ENCODE data around the gene TUT7.
"Not testable (repeated sequence)": the region's sequence is repeated elsewhere in the genome, so short reads cannot be mapped to it uniquely, and the experiment has no call there.

TUT7 gene

DNA sequence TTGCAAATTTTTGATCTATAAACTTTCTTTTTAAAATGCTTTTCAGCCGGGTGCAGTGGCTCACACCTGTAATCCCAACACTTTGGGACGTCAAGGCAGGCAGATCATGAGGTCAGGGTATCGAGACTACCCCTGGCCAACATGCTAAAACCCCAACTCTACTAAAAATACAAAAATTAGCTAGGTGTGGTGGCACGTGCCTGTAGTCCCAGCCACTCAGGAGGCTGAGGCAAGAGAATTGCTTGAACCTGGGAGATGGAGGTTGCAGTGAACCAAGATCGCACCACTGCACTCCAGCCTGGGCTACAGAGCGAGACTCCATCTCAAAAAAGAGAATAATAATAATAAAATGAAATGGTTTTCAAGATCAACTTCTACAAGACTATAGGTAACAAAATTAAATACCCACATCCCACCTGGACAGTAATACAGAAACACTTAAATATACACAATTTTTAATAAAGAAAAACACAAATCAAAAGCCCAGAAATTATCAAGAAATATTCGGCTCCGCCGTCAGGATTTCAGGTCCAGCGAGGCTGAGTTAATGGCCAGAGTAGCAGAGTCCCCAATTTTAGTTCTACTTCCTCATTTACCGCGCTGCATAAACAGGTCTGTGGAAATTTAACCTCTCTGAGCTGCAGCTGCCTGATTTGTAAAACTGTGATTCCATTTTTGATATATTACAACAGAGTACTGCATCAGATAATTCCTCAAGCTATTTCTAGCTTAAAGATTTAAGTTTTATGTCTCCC, 4.0 kb downstream of the TUT7 start:
- no peak for DNase-seq

DNA sequence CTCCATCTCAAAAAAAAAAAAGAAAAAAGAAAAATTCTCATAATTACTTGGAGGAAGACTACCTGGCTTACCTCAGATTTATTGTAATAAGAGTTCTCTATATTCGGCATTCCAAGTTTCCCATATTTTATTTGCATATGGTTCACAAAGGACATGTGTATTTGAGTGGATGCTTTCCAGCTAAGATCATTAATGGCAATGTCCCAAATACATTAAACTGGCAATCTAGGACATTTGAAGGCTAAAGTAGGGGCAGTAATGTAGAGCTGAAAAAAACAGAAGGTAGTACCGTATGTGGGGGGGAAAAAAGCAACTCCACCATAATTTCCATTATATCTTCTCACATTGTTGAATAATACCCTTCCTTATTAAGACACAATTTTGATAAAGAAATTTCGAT, 4.9 kb downstream of the TUT7 start:
- no peak for DNase-seq

DNA sequence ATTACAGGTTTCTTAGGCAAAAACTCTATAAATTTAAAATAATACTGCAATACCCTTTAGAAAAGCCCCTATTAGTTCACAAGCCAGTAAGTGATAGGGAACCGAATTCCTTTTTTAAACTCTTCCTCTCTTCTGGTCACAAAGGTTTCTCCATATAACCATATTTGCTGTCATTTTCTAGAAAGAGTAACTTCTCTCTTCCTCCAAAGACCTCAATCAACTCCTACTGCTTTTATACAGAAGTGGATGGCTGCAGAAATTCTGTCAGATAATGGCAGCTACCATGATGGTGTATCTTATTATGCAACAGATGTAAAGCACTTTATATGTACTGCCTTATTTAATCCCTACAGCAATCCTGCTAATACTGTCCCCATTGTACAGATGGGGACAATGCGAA, 6.2 kb downstream of the TUT7 start:
- no peak for DNase-seq

DNA sequence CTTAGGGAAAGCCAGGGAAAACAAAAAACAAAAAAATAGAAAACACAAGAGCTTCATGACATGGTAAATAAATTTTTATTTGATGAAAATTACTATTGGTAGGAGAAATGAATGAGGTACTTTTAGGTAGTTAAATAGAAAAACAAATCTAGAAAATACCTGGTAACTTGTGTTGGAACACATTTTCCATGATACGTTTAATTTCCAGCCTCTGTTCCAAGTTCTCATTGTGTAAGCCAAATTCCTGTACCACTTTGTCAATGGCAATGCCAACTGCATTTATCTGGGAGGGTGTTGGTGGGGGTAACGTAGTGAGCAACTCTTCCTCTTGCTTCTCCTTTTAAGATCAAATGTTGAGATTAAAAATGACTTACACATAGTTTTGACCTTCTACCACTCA, 9.4 kb downstream of the TUT7 start:
- no peak for DNase-seq

DNA sequence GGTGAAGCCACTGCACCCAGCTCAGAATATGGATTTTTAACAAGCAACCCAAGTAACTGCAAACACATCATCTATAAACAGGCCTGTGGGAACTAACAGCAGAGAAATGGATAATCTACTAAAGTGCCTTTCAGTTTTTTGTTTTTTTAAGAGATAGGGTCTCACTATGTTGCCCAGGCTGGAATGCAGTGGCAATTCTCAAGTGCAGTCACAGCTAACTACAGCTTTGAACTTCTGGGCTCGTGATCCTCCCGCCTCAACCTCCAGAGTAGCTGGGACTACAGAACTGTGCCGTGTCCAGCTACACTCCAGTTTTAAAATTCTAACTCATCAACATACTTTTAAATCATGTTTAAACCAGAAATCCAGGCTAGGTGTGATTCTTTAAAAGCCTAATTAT, 11.9 kb downstream of the TUT7 start:
- DNase-seq, result no peak

DNA sequence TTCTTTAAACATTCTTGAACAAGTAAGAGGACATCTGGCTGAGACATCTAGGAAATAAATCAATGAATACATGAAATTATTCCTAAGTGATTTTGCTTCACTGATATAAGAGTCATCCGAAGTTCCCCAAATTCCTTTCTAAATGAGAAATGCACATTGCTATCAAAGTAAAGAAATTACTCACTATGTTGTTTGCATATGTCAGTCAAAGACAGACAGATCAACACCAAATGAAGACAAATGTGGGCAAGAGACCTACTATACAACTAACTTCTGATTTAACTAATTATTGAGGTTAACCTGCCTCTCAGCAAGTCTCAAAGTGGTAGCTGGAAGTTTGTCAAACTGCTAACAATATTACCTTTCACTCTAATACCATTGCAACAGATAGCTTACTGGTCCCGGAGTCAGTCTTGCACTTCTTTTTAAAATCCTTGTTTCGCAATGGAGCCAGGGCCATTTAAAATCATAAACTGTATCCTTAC, 13.2 kb downstream of the TUT7 start:
- no peak for DNase-seq

DNA sequence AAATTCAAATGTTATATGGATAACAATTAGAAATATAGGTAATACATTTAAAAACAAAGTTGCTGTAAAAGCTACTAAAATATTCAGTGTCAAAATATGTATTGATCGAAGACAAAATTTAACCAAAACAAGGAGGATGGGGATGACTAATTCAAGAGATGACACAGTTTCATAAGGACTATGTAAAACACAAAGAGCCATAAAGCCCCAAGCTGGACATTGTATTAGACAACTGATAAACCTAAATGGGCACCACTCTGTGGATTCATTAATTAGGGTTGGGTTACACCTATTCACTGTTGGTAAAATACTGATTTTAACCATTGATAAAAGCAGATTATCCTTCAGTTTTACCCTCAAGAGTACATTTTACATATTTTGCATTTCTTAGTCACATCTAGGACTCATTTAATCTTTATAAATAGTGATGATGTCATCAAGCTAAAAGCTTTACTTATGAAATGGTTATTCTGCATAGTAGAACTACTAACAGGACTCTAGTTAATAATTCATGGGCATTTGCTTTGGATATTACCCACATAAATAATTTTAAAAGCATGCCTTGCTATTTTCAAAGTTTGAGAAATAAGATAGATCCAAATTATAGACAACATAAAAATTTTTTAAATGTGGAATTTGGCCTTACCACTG, 13.7 kb downstream of the TUT7 start:
- no peak for DNase-seq

DNA sequence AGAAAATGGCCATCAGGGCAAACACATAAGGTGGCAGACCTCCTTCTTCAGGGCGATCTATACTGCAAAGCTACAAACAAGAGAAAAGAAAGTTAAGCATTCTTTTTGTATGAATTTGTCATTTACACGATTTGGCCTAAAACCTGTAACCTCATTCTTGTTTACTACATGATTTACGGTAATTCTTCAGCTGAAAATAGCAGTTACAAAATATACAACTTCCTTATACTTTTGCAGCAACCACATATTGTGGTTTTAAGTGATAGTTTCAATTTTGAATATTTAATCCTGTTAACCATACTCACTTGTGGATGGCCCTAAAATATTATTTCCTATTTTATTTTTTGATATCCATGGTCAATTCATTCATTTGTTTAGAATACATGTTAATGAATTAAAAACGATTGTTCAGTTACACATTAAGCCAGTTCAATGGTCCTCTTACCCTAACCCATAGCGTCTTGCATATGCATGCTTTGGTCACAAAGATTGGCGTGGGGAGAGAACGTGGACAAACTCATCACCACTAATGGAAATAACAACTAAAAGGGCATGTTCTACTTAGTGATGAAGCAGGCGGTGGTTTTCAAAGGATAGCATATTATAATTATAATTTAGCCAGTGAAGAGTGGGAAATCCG, 16.6 kb downstream of the TUT7 start:
- no peak for DNase-seq

DNA sequence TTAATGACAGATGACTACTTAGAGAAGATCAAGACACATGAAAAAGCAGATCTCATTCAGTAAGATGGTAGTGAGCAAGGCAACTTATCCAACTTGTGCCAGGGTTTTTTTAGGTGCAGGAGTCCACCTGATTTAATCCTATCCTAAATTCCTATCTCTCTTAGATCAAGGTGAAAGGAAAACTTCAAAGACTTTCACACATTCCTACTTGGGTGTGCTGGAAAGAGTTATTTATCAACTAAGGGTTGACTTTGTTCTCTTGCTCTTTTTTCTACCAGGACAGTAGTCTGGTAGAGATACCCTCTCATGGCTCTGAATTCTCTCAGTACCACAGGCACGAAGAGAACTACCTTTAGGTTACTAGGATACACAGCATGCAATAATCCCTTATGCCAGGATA, 18.2 kb downstream of the TUT7 start:
- DNase-seq, result no peak

DNA sequence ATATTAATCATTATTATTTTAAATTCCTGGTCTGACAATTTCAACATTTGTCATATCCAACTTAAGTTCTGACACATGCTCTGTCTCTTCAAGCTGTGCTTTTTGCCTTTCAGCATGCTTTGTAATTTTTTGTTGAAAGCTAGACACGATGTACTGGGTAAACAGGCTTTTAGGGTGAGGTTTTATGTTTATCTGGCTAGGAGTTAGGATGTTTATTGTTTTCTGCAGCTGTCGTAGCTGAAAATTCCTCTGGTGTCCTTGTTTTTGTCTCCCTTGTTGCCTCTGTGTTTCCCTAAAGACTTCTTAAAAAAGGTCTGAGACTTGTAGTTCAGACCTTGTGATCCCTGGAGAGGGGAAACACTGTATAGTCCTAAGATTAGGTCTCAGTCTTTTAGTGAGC, 20.6 kb downstream of the TUT7 start:
- DNase-seq, result no peak

DNA sequence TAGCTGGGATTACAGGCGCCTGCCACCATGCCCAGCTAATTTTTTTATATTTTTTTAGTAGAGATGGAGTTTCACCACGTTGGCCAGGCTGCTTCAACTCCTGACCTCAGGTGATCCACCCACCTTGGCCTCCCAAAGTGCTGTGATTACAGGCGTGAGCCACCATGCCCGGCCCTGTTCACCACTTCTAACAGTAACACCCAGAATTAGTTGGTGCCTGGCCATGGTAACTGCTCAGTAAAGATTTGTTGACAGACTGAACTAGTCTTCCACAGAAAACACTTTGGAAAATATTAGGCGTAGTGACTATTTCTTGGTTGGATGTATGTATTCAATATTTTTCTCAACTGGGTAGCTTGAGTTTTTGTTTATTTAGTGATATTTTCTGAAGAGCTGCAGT, 24.0 kb downstream of the TUT7 start:
- no peak for DNase-seq

DNA sequence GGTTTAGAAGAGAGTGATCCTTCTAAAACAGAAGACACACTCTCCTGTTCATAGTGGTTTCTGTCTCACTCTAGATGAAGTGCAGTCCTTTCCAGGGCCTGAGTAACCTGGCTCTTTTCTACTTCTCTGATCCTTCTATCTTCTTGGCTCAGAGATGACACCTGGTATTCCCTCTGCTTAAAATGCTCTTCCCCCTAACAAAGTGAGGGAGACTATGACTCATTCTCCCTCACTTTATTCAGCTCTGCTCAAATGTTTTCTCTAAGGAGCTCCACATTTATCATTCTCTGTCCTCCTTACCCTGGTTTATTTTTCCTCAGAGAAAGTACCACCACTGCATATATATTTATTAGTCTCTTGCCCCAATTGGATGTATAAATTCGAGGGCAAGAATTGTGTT, 24.6 kb downstream of the TUT7 start:
- no peak for DNase-seq

DNA sequence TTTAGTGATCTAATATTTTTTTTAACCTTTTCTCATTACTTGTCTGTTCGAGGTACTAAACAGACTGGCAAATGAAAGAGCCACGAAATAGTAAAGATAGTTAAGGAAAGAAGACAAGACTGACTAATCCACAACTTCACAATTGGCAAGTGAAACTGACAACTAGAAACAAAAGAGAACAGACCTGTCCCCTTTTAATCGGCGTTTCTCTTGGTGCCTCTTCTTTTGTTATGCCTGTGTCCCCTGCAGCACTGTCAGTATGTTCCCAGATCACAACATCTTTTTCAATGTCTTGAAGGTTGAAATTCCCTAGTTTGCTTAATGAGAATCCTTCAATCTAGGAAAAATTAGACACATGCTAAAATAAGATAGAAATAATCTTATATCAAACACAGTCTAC, 26.1 kb downstream of the TUT7 start:
- no peak for DNase-seq

DNA sequence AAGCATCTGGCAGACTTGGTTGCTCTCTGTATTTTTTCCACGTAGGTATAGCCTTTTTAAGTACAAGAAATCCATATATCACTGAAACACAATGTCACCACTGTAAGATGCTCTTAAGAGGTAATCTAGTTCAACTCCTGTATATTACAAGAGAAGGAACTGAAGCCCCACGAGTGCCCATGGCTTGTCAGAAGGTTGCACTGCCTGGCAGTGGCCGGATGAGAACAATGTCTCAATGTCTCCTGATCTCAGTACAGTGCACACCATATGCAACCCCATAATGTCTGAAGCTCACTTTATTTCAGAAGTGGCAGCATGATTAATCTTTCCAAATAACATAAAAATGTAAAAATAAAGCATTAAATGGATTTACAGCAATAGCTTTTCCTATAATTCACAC, 27.7 kb downstream of the TUT7 start:
- no peak for DNase-seq

DNA sequence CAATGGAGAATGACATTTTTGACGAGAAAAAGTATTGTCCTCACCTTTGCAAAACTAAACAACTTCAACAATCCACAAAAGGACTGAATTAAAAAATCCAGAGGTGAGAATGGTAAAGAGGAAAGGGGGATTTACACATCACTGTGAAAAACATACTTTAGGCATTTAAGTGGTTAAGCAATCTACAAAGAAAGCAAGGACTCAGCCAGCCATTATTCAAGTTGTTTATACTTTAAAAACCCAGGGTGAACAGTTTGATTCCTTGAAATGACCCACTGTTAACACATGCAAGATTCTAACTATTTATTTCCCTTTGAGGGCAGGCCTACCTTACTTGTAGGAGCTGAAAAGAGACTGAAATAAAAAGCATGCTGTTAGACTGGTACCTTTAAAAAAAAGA, 29.3 kb downstream of the TUT7 start:
- DNase-seq, result no peak

DNA sequence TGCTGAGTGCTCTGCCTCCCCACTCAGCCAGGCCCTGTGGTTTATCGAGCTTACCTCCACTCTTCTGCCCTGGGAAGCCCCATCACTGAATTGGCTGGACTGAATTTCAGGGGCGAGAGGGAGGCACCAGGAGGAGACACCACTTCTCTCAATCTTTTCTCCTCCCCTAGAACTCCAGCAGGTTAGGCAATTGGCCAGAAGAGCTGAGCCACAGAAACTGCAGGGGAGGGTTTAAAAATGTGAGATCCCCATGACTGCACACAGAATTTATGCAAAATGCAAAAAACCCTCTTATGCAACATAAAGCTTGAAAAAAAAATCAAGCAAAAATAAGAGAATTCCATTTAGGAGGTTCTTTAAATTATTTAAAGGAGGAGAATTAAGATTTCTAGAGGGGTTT, 29.9 kb downstream of the TUT7 start:
- DNase-seq, result no peak

DNA sequence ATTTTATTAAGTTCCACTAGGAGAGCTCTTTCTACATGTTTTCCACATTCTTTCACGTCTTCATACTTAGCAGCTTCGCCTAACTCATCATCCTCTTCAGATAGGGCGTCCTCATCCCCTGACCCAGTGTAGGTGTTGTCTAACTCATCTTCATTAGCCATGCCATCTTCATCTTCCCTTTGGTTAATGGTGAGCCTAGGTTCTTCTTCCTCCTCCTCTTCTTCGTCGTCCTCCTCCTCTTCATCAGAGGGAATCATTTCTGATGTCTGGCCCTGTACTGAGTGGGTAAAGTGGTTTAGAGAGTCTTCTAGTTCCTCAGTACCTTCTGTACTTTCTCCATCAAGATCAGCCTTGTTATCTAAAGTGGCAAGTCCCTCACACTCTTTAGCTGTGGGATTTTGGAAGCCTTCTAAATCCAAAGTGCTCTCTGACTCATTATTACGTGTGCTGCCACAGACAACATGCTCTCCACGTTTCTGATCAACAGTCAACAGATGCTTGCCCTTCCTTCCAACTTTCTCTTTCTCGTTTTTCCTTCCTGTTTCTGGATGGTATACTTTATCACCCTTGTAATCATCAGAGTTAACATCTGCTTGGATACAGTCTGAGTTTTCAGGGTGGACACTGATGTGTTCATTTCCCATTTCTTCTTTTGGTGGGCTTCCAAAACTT, 31.1 kb downstream of the TUT7 start:
- DNase-seq, result no peak

DNA sequence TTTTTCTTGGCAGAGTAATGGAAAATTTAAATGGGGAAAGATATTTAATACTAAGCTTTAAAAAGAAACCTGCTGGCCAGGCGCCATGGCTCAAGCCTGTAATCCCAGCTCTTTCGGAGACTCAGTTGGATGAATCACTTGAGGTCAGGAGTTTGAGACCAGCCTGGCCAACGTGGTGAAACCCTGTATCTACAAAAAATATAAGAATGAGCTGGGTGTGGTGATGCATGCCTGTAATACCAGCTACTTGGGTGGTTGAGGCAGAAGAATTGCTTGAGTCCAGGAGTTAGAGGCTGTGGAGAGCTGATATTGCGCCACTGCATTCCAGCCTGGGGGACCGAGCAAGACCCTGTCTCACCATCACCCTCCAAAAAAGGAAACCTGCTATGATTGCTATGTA, 32.8 kb downstream of the TUT7 start:
- DNase-seq, result no peak

DNA sequence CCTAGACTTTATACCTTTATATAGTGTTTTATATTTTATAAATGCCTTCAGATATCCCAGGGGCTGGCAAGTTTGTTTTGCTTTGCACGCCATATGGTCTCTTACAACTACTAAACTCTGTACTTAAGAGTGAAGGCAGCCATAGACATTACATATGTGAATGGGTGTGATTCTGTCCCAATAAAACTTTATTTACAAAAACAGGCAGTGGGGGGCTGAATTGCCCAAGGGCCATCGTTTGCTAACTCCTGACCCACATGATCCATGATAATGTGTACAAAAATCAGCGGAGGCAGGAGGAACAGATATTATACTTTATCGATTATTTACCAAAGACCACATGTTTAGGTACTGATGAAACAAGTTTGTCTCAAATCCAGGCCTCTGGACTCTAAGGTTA, 36.0 kb downstream of the TUT7 start:
- no peak for DNase-seq

DNA sequence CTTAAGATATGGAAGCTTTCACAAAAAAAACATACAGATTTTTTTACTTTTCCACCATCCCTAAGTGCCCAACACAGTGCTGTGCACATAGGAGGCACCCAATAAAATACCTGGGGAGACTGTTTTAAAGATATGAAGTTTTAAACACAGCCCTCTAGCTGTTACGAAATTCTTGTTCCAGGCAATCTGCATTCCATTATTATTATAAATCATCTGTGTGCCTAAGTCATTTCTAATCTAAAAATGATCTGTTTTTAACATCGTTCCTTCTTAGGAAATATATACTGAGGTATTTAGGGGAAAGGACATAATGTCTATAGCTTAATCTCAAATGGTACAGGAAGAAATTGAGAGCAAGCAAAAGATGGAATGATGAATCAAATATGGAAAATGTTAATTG, 39.1 kb downstream of the TUT7 start:
- DNase-seq, result no peak

DNA sequence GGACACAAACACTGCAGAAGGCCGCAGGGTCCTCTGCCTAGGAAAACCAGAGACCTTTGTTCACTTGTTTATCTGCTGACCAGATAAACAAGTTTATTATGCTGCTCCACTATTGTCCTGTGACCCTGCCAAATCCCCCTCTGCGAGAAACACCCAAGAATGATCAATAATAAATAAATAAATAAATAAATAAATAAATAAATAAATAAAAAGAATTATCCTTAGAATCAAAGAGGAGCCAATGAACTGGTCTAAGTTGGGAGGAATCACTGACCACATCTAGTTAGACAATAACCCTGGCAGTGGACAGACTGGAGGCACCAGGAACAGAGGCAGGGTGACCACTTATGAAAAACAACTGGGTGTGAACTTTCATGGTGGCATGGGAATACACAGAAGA, 41.3 kb downstream of the TUT7 start:
- not testable (repeated sequence) for DNase-seq

DNA sequence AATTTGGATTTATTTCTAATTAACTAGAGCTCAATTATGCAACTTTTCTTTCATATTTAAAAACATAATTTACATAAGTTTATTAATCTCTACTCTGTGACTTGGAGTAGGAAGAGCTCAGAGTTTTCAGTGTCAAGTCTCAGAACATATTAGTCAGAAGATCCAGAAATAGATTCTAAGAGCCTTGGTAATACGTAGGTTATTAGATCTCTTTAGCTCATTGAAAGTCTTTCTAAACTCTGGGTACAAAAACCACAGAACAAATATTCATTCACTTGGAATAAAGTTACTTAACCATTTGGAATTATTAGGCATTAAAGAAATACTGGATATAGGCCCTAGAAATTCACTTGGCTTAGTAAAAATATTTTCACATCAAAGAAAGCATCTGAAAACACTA, 45.5 kb downstream of the TUT7 start:
- no peak for DNase-seq

DNA sequence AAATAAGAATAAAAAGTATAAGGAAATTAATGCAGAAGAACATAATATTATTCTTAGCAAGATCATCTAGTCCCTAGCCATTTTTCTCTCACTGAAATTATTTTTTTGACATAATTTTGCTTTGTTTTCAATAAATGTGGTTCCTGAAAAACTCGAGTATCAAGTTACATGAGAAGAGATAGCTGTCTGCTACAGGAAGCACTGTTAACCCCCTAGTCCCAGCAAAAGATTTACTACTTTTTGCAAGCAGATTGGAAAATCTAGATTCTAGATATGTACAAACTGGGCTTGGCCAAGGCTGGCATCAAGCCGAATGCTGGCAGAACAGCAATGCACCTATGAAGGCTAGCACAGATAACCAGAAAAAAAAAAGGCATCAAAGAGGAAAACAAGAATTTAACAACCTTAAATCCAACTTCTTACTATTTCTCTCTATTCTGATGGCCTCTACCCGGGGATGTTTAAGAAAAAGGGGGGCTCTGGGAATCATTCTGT, 49.9 kb downstream of the TUT7 start:
- no peak for DNase-seq
